ENCODE data around the gene AKR1A1. TPM values are rescaled to one million over a fixed set of nuclear protein-coding genes. Genes with fewer than 3 reads are reported as not detected.
A peak's percentile ranks its signal among the peaks of the same experiment; 100 is the strongest.

The AKR1A1 gene
- total and polyA plus RNA-seq, 2 of the 8 experiments (the other 6 are each of a cell fraction or from before 2014, with no cell fraction given) = 344 to 435 TPM

DNA sequence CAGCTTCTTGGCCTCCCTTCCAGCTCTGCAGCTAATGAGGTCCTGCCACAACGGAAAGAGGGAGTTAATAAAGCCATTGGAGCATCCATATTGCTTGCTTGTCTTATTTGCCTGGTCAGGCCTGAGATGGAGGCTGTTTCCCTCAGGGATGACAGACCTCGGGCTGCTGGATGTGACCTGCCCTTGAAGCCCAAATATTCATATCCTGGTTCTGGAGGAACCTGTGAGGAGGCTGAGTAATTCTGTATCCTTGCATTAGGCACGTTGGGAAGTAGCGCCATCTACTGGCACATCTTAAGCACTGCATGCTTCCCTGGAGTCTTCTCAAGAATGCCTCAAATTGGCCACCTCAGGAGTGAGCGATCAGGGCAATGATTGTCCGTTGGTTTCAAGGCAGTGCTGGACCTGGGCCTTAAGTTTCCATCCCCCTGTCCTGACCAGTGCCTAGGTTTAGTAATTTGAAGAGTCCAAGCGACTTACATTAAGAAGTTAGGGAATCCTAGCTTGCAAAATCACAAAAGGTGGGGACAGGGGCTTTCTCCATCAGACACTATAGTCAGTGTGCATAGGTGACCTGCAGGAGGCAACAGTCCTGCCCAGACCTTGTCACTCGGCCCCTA lies 19.4 kb downstream of the AKR1A1 start:
- H2BK5ac ChIP-seq (ENCODE audit: low read depth, low read length) = no peak overlapping the region
- POLR2A ChIA-PET (ENCODE audit: partially characterized antibody) = interaction anchor here (1.0 to 16.6 kb wide), 10 partner anchors 9 to 70 kb away, joined by 3 to 222 read pairs (median 34); partner anchors contain the start of genes AKR1A1, CCDC163, MMACHC and NASP
- DNase-seq (ENCODE audit: low read depth in 1 of 2, low spot score in 2 of 2) = peak in 1 of 2 experiments; percentile 83
- no peaks in the 10 kb centered on the region for H3K23me2 ChIP-seq (ENCODE audit: low read depth, low read length)
- CTCF ChIA-PET (ENCODE audit: partially characterized antibody) = interaction anchor here (0.5 to 10.7 kb wide), 37 partner anchors 10 to 856 kb away, joined by 3 to 133 read pairs (median 6); partner anchors contain the start of genes AKR1A1, CCDC163, MMACHC and NASP
- no peaks in the 10 kb centered on the region for H3K27me3 ChIP-seq (replicated peaks in 1 of 4; ENCODE audit: control insufficient read depth in 3 of 4, extremely low read depth in 1 of 4, insufficient read depth in 3 of 4, low read length in 3 of 4)
- FAIRE-seq = peak; percentile 82
- no peak overlapping the region for H3K18ac ChIP-seq (ENCODE audit: extremely low read depth, low read length)
- no peak overlapping the region for H3K9ac ChIP-seq (replicated peaks in 1 of 4; ENCODE audit: extremely low read depth in 1 of 4, low read depth in 3 of 4, low read length in 3 of 4)
- H3K4me2 ChIP-seq (ENCODE audit: insufficient read depth in 1 of 2, low read depth in 2 of 2, low read length in 2 of 2) = no peak overlapping the region
- no peak overlapping the region for H3K23ac ChIP-seq (ENCODE audit: insufficient read length)
- H4K8ac ChIP-seq (ENCODE audit: extremely low read depth, insufficient read depth, low read length) = no peak overlapping the region
- H3K4ac ChIP-seq (replicated peaks; ENCODE audit: insufficient read length, low read depth, low read length) = no peak overlapping the region
- WGBS, 2 experiments (ENCODE audit: extremely low coverage in 1 of 2, insufficient coverage in 1 of 2, insufficient read length in 1 of 2, insufficient replicate concordance in 2 of 2, low coverage in 1 of 2, low lambda C conversion rate in 2 of 2, missing lambda C conversion rate in 1 of 2) = 47% methylated on average over 8 of the region's 8 CpGs; no CpG with 5 or more reads in 1 of the 2 experiments
- H3K27ac ChIP-seq (ENCODE audit: low read depth, low read length) = no peak overlapping the region
- H4K20me1 ChIP-seq (replicated peaks in 1 of 2; ENCODE audit: control insufficient read depth in 1 of 2, insufficient read depth in 2 of 2, low read length in 2 of 2) = peaks cover 6 to 11% of the 10 kb centered on the region in 2 experiments
- H3K9me3 ChIP-seq (ENCODE audit: insufficient read depth in 2 of 2, low read depth in 1 of 2, low read length in 1 of 2) = no peaks in the 10 kb centered on the region
- no peak overlapping the region for H2BK12ac ChIP-seq (ENCODE audit: low read depth, low read length)
- no peak overlapping the region for H2BK20ac ChIP-seq (ENCODE audit: low read length)
- H3K36me3 ChIP-seq (ENCODE audit: control insufficient read depth in 2 of 4, insufficient read depth in 4 of 4, low read length in 3 of 4) = peaks cover 27 to 50% (median 41%) of the 10 kb centered on the region in 4 experiments
- no peak overlapping the region for H3K56ac ChIP-seq (replicated peaks; ENCODE audit: insufficient read length, low read depth, low read length)
- no peak overlapping the region for H3K4me3 ChIP-seq (ENCODE audit: extremely low read depth in 1 of 4, insufficient read depth in 2 of 4, low read depth in 3 of 4, low read length in 4 of 4)
- H3K79me2 ChIP-seq (ENCODE audit: control insufficient read depth in 1 of 2, insufficient read depth in 2 of 2, low read length in 2 of 2) = no peaks in the 10 kb centered on the region
- no peak overlapping the region for H4K91ac ChIP-seq (replicated peaks; ENCODE audit: insufficient read length, low read length)
- H2AFZ ChIP-seq (ENCODE audit: low read length) = no peak overlapping the region
- H3K79me1 ChIP-seq (ENCODE audit: low read depth, low read length) = 0 out of 2 replicates have a peak, but pooled peaks cover 3% of the 10 kb centered on the region
- H4K5ac ChIP-seq (ENCODE audit: insufficient read length, low read depth, low read length) = no peak overlapping the region
- H2BK15ac ChIP-seq (ENCODE audit: low read length) = no peak overlapping the region
- peaks cover 0 to 12% (median 5%) of the 10 kb centered on the region in 4 experiments; a peak in 6 of 7 replicates for H3K4me1 ChIP-seq (replicated peaks in 1 of 4; ENCODE audit: control insufficient read depth in 3 of 4, insufficient read depth in 4 of 4, low read length in 3 of 4)
- H2BK120ac ChIP-seq (replicated peaks; ENCODE audit: low read depth, low read length) = no peak overlapping the region
- no peak overlapping the region for H3K14ac ChIP-seq (ENCODE audit: insufficient read length)
- no peak overlapping the region for H2AK5ac ChIP-seq (ENCODE audit: low read depth, low read length)
- peak; percentile 87 to 93 for TF ChIP-seq RAD21 (IDR thresholded peaks at IDR 0.05 in 1 of 2, conservative IDR thresholded peaks at IDR 0.05 in 1 of 2; ENCODE audit: low read depth in 2 of 2, low read length in 2 of 2)
- TF ChIP-seq TEAD4 (IDR thresholded peaks at IDR 0.05; ENCODE audit: low read depth, low read length) = peak; percentile 65; the same call in 1 of the 2 replicates
- TF ChIP-seq SAP30 (IDR thresholded peaks at IDR 0.05; ENCODE audit: insufficient read depth, insufficient replicate concordance, low read length) = no peak
- TF ChIP-seq FOSL1 (IDR thresholded peaks at IDR 0.05; ENCODE audit: insufficient read depth, low read depth, low read length) = no peak
- TF ChIP-seq HDAC6 (IDR thresholded peaks at IDR 0.05; ENCODE audit: low read depth, low read length) = no peak
- peak; percentile 30 to 35; a peak in 1 of 3 replicates for TF ChIP-seq POLR2A (IDR thresholded peaks at IDR 0.05; ENCODE audit: control extremely low read depth in 1 of 2, low read depth in 2 of 2, low read length in 2 of 2)
- no peak for TF ChIP-seq BRCA1 (IDR thresholded peaks at IDR 0.05; ENCODE audit: low read depth, low read length)
- no peak for TF ChIP-seq JUN (IDR thresholded peaks at IDR 0.05; ENCODE audit: low read depth, low read length)
- no peak for TF ChIP-seq NRF1 (IDR thresholded peaks at IDR 0.05; ENCODE audit: low read depth, low read length)
- no peak for TF ChIP-seq MAFK (IDR thresholded peaks at IDR 0.05; ENCODE audit: low read depth, low read length)
- no peak for TF ChIP-seq CHD1 (IDR thresholded peaks at IDR 0.05; ENCODE audit: low read depth, low read length)
- no peak for TF ChIP-seq CHD2 (IDR thresholded peaks at IDR 0.05; ENCODE audit: low read length)
- TF ChIP-seq CREB1 (IDR thresholded peaks at IDR 0.05) = no peak; the same call in 1 of the 2 replicates
- no peak for TF ChIP-seq SP2 (IDR thresholded peaks at IDR 0.05; ENCODE audit: low read length)
